H1 (cell line): ENCODE results near the gene PPP3CB. TPM values are rescaled to one million over a fixed set of nuclear protein-coding genes. Genes with fewer than 3 reads are reported as not detected.

Source experiments
- CTCF ChIA-PET: fragments of 300-600 bp; sonication (Branson Sonifier 250); formaldehyde crosslinking; loops from one replicate; lab custom pipeline; 2021; ENCODE audit not compliant: partially characterized antibody; lab: Charles Lee
- POLR2A ChIA-PET: fragments of 300-600 bp; sonication (Branson Sonifier 250); formaldehyde crosslinking; loops from one replicate; lab custom pipeline; 2021; ENCODE audit warnings: inconsistent platforms; ENCODE audit not compliant: partially characterized antibody; lab: Charles Lee
- DNase-seq, 2 experiments: peaks; one replicate each; pipeline versions ENCODE4 v3.0.0 to v3.0.0-alpha.2; 2010 to 2022; ENCODE audit warnings: low spot score in 2 of 2, low read depth in 1 of 2, mixed read lengths in 1 of 2
- FAIRE-seq: peaks from 2 replicates; lab custom pipeline; 2011; peaks lifted over from hg19 to GRCh38; lab: Jason Lieb, UNC
- H2AFZ ChIP-seq: 2 replicates; pipeline ENCODE4 v1.8.1; 2012; ENCODE audit warnings: low read length, inconsistent platforms
- H2AK5ac ChIP-seq: 2 replicates; pipeline ENCODE4 v1.6.1; 2013; ENCODE audit warnings: low read depth, low read length
- H2BK120ac ChIP-seq: replicated peaks from 2 replicates; pipeline ENCODE3; 2013; ENCODE audit warnings: low read depth, low read length, inconsistent platforms
- H2BK12ac ChIP-seq: 2 replicates; pipeline ENCODE4 v1.6.1; 2013; ENCODE audit warnings: low read depth, low read length
- H2BK15ac ChIP-seq: 2 replicates; pipeline ENCODE4 v1.6.1; 2013; ENCODE audit warnings: low read length
- H2BK20ac ChIP-seq: 2 replicates; pipeline ENCODE4 v1.6.1; 2013; ENCODE audit warnings: low read length
- H2BK5ac ChIP-seq: 2 replicates; pipeline ENCODE4 v1.6.1; 2013; ENCODE audit warnings: low read depth, low read length
- H3K14ac ChIP-seq: 2 replicates; pipeline ENCODE4 v1.6.1; 2013; ENCODE audit warnings: inconsistent platforms; ENCODE audit not compliant: insufficient read length
- H3K18ac ChIP-seq: 2 replicates; pipeline ENCODE4 v1.6.1; 2013; ENCODE audit warnings: low read length; ENCODE audit errors: extremely low read depth
- H3K23ac ChIP-seq: 2 replicates; pipeline ENCODE4 v1.6.1; 2013; ENCODE audit warnings: inconsistent platforms; ENCODE audit not compliant: insufficient read length
- H3K23me2 ChIP-seq: 2 replicates; pipeline ENCODE4 v1.6.1; 2013; ENCODE audit warnings: low read depth, low read length
- H3K27ac ChIP-seq: 2 replicates; pipeline ENCODE4 v1.6.1; 2011; ENCODE audit warnings: low read depth, low read length, inconsistent platforms
- H3K27me3 ChIP-seq, 4 experiments: replicated peaks in 1 of 4; 1 replicate in 1 of 4; 2 replicates in 3 of 4; pipeline versions ENCODE4 v1.6.1 to v1.8.1; 2011 to 2013; ENCODE audit warnings: low read length in 3 of 4, mild to moderate bottlenecking in 3 of 4, inconsistent platforms in 2 of 4, mixed read lengths in 2 of 4, moderate library complexity in 1 of 4; ENCODE audit not compliant: control insufficient read depth in 3 of 4, insufficient read depth in 3 of 4; ENCODE audit errors: extremely low read depth in 1 of 4
- H3K36me3 ChIP-seq, 4 experiments: 2 replicates each; pipeline versions ENCODE4 v1.6.1 to v1.8.1; 2011 to 2013; ENCODE audit warnings: mild to moderate bottlenecking in 4 of 4, low read length in 3 of 4, moderate library complexity in 2 of 4, control low read depth in 1 of 4, inconsistent platforms in 1 of 4; ENCODE audit not compliant: insufficient read depth in 4 of 4, control insufficient read depth in 2 of 4
- H3K4ac ChIP-seq: replicated peaks from 2 replicates; pipeline ENCODE3; 2013; ENCODE audit warnings: low read length, low read depth, mixed read lengths, inconsistent platforms; ENCODE audit not compliant: insufficient read length
- H3K4me1 ChIP-seq, 4 experiments: replicated peaks in 1 of 4; 1 replicate in 1 of 4; 2 replicates in 3 of 4; pipeline versions ENCODE4 v1.6.1 to v1.8.1; 2011 to 2013; ENCODE audit warnings: low read length in 3 of 4, inconsistent platforms in 2 of 4, mixed read lengths in 1 of 4; ENCODE audit not compliant: insufficient read depth in 4 of 4, control insufficient read depth in 3 of 4
- H3K4me2 ChIP-seq, 2 experiments: 2 replicates each; pipeline versions ENCODE4 v1.6.1 to v1.8.1; 2011 to 2013; ENCODE audit warnings: low read depth in 2 of 2, low read length in 2 of 2, control low read depth in 1 of 2, inconsistent platforms in 1 of 2, mild to moderate bottlenecking in 1 of 2; ENCODE audit not compliant: insufficient read depth in 1 of 2
- H3K4me3 ChIP-seq, 4 experiments: fragments of 200-600, 300-600 bp in 1 of 4; sonication (generic), shearing (Covaris generic), sonication (Bioruptor Twin) in 1 of 4; 2 replicates each; pipeline versions ENCODE4 v1.5.1 to v1.8.1; 2011 to 2016; ENCODE audit warnings: low read length in 4 of 4, low read depth in 3 of 4, control low read depth in 2 of 4, inconsistent platforms in 2 of 4, mild to moderate bottlenecking in 2 of 4, mixed read lengths in 1 of 4, moderate library complexity in 1 of 4; ENCODE audit not compliant: insufficient read depth in 2 of 4; ENCODE audit errors: extremely low read depth in 1 of 4
- H3K56ac ChIP-seq: replicated peaks from 2 replicates; pipeline ENCODE3; 2013; ENCODE audit warnings: low read depth, mild to moderate bottlenecking, mixed read lengths, low read length, inconsistent platforms; ENCODE audit not compliant: insufficient read length
- H3K79me1 ChIP-seq: 2 replicates; pipeline ENCODE4 v1.6.1; 2013; ENCODE audit warnings: low read depth, low read length, control low read depth
- H3K79me2 ChIP-seq, 2 experiments: 2 replicates each; pipeline versions ENCODE4 v1.6.1 to v1.8.1; 2012 to 2013; ENCODE audit warnings: low read length in 2 of 2, mild to moderate bottlenecking in 2 of 2, inconsistent platforms in 1 of 2; ENCODE audit not compliant: insufficient read depth in 2 of 2, control insufficient read depth in 1 of 2
- H3K9ac ChIP-seq, 4 experiments: replicated peaks in 1 of 4; 1 replicate in 1 of 4; 2 replicates in 3 of 4; pipeline versions ENCODE4 v1.6.1 to v1.8.1; 2011 to 2013; ENCODE audit warnings: low read depth in 3 of 4, low read length in 3 of 4, control low read depth in 2 of 4, mild to moderate bottlenecking in 2 of 4, moderate library complexity in 2 of 4, inconsistent platforms in 1 of 4; ENCODE audit errors: extremely low read depth in 1 of 4
- H3K9me3 ChIP-seq, 2 experiments: 2 replicates each; pipeline versions ENCODE4 v1.6.1 to v1.8.1; 2012 to 2013; ENCODE audit warnings: mild to moderate bottlenecking in 2 of 2, moderate library complexity in 2 of 2, control low read depth in 1 of 2, inconsistent platforms in 1 of 2, low read depth in 1 of 2, low read length in 1 of 2, mixed read lengths in 1 of 2; ENCODE audit not compliant: insufficient read depth in 2 of 2
- H4K20me1 ChIP-seq, 2 experiments: replicated peaks in 1 of 2; 2 replicates each; pipeline versions ENCODE3 to v1.8.1; 2011 to 2013; ENCODE audit warnings: inconsistent platforms in 2 of 2, low read length in 2 of 2, mild to moderate bottlenecking in 1 of 2; ENCODE audit not compliant: insufficient read depth in 2 of 2, control insufficient read depth in 1 of 2
- H4K5ac ChIP-seq: 2 replicates; pipeline ENCODE4 v1.6.1; 2013; ENCODE audit warnings: low read length, low read depth, mixed read lengths, inconsistent platforms; ENCODE audit not compliant: insufficient read length
- H4K8ac ChIP-seq: 2 replicates; pipeline ENCODE4 v1.8.0; 2013; ENCODE audit warnings: mild to moderate bottlenecking, moderate library complexity, low read length, inconsistent platforms; ENCODE audit not compliant: insufficient read depth; ENCODE audit errors: extremely low read depth
- H4K91ac ChIP-seq: replicated peaks from 2 replicates; pipeline ENCODE3; 2013; ENCODE audit warnings: low read length, mixed read lengths, inconsistent platforms; ENCODE audit not compliant: insufficient read length
- BACH1 ChIP-seq: IDR thresholded peaks from 2 replicates; pipeline ENCODE4 v1.6.1; 2012; ENCODE audit warnings: low read length, improper control_type of control experiment
- BCL11A ChIP-seq, 2 experiments: IDR thresholded peaks; one replicate each; pipeline ENCODE4 v1.6.1; 2011; ENCODE audit warnings: low read depth in 2 of 2, low read length in 2 of 2, mild to moderate bottlenecking in 2 of 2
- CBX8 ChIP-seq: fragments of 300-800, 300-1000 bp; sonication (generic); IDR thresholded peaks from 2 replicates; pipeline ENCODE4 v1.7.1; 2016; ENCODE audit warnings: low read depth, low read length, borderline replicate concordance
- HDAC6 ChIP-seq: IDR thresholded peaks from one replicate; pipeline ENCODE4 v1.7.1; 2012; ENCODE audit warnings: low read depth, mild to moderate bottlenecking, inconsistent platforms, low read length, moderate library complexity
- SRF ChIP-seq: IDR thresholded peaks from 2 replicates; pipeline ENCODE4 v1.6.1; 2011; ENCODE audit warnings: mild to moderate bottlenecking, low read depth, low read length, moderate library complexity
- WGBS, 2 experiments: shearing (Covaris generic) in 1 of 2; methylation state at CpG; one replicate each; pipeline versions ENCODE4 v1.1.6 to v1.1.7; 2013 to 2015; ENCODE audit warnings: low lambda C conversion rate in 2 of 2, mixed read lengths in 2 of 2, inconsistent platforms in 1 of 2, low coverage in 1 of 2, missing lambda C conversion rate in 1 of 2; ENCODE audit not compliant: insufficient replicate concordance in 2 of 2, insufficient coverage in 1 of 2, insufficient read length in 1 of 2; ENCODE audit errors: extremely low coverage in 1 of 2, missing lambda C conversion rate in 1 of 2; 5-methylcytosine and 5-hydroxymethylcytosine counted together
- polyA plus RNA-seq, 7 experiments: library from polyadenylated mRNA; depleted of rRNA in 3 of 7; stranded (reverse) in 5 of 7; unstranded in 2 of 7; fragments of >200 nt in 5 of 7; fragments of 200-250 nt in 2 of 7; gene quantifications; 1 replicate in 5 of 7; 2 replicates in 1 of 7; 4 replicates in 1 of 7; pipeline versions ENCODE4 v1.2.1 to v1.2.3, GENCODE V29; 2011 to 2013; ENCODE audit warnings: missing spikeins in 2 of 7, mixed read lengths in 2 of 7
- total RNA-seq: library from RNA; stranded (reverse); fragmentation: NEBNext Ultra II Directional; extraction: Animal tissue kit (Norgen Biotek cat#: 25700); gene quantifications from 2 replicates; pipeline ENCODE4 v1.2.1, GENCODE V29; 2021
- TF ChIP-seq, protein P1 (sequence below): IDR thresholded peaks from 2 replicates; pipeline ENCODE4 v1.6.1; 2011; ENCODE audit warnings: low read length, improper control_type of control experiment

PPP3CB gene
- total and polyA plus RNA-seq, 2 of the 8 experiments (the other 6 are each of a cell fraction or from before 2014, with no cell fraction given): 10.5 to 36.3 TPM

DNA sequence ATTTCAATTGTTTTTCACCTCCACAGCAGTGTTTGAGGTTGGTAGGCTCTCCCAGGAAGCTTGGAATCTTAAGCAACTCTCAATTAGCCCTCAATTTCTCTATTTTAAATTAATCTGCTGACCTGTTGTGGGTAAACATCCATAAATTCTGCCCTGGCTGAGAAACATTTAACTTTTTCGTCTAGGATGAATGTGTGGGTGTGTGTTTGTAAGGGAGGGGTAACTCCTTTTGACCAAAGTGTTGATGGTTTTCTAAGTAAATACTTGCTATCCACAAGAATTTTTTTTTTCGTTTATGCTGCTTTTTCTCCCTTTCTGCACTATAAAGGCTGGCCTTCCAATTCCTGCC, 973 bp downstream of the PPP3CB start:
- no peak overlapping the region for H3K23ac ChIP-seq
- TF ChIP-seq, protein P1, sequence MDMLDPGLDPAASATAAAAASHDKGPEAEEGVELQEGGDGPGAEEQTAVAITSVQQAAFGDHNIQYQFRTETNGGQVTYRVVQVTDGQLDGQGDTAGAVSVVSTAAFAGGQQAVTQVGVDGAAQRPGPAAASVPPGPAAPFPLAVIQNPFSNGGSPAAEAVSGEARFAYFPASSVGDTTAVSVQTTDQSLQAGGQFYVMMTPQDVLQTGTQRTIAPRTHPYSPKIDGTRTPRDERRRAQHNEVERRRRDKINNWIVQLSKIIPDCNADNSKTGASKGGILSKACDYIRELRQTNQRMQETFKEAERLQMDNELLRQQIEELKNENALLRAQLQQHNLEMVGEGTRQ: no peak
- TF ChIP-seq BCL11A (IDR thresholded peaks at IDR 0.05; ENCODE audit: low read depth in 2 of 2, low read length in 2 of 2) (no peak), BACH1 (no peak), HDAC6 (no peak), SRF (no peak), CBX8 (no peak)
- TF ChIP-seq, all 59 proteins: peak for 0
- Histone ChIP-seq H3K4me2 (peak overlapping the region; percentile 59 to 82), H3K18ac (no peak overlapping the region), H3K56ac (peak overlapping the region; percentile 42), H2BK5ac (no peak overlapping the region), H3K23me2 (no peaks in the 10 kb centered on the region; the same call in 1 of the 2 replicates), H3K79me2 (peaks cover 0 to 49% of the 10 kb centered on the region in 2 experiments; a peak in 3 of 4 replicates), H4K8ac (no peak overlapping the region), H2BK15ac (no peak overlapping the region), H3K14ac (no peak overlapping the region), H3K9ac (peak overlapping the region in 3 of 4 experiments; percentile 52 to 75 (median 57); a peak in 5 of 7 replicates), H3K27me3 (no peaks in the 10 kb centered on the region), H2BK12ac (no peak overlapping the region), H3K4me1 (peaks cover 4 to 5% (median 4%) of the 10 kb centered on the region in 4 experiments; a peak in 6 of 7 replicates), H3K4me3 (peak overlapping the region; percentile 70 to 97 (median 84)), H3K79me1 (no peaks in the 10 kb centered on the region), H2AFZ (no peak overlapping the region), H4K20me1 (no peaks in the 10 kb centered on the region), H3K27ac (no peak overlapping the region), H3K4ac (no peak overlapping the region), H4K91ac (no peak overlapping the region), H3K9me3 (no peaks in the 10 kb centered on the region), H4K5ac (no peak overlapping the region), H2BK120ac (no peak overlapping the region), H3K36me3 (peaks cover 8 to 15% (median 11%) of the 10 kb centered on the region in 4 experiments; a peak in 5 of 8 replicates), H2BK20ac (no peak overlapping the region), H2AK5ac (no peak overlapping the region)
- no peak for DNase-seq
- CTCF ChIA-PET: interaction anchor here (0.6 kb wide), 1 partner anchor 532 kb away, joined by 4 read pairs; no protein-coding TSS in a partner anchor
- POLR2A ChIA-PET: interaction anchor here (0.8 to 3.3 kb wide), 9 partner anchors 9 to 249 kb away, joined by 3 to 12 read pairs (median 6); partner anchors contain the start of genes ANXA7 and DNAJC9
- FAIRE-seq: no peak
- 2% methylated on average over 2 of the region's 2 CpGs; no CpG with 5 or more reads in 1 of the 2 experiments for WGBS, 2 experiments
